MM.1S (cell line): Measurements from ENCODE around the gene RFPL3.

Experiments
- EZH2 ChIP-seq: fragments of 300-600 bp; sonication (generic); optimal IDR thresholded peaks from 2 replicates; pipeline ENCODE3; 2017; ENCODE audit warnings: low read depth, mild to moderate bottlenecking, antibody characterized with exemption, low read length, mixed read lengths
- EZH2phosphoT487 ChIP-seq: fragments of 300-600 bp; sonication (generic); IDR thresholded peaks from 2 replicates; pipeline ENCODE4 v1.6.1; 2018; ENCODE audit warnings: antibody characterized with exemption, low read length
- TF ChIP-seq, protein P1 (sequence below): fragments of 300-600 bp; sonication (generic); IDR thresholded peaks from 2 replicates; pipeline ENCODE4 v1.5.1; 2016; ENCODE audit warnings: antibody characterized with exemption, low read length, mixed read lengths

DNA sequence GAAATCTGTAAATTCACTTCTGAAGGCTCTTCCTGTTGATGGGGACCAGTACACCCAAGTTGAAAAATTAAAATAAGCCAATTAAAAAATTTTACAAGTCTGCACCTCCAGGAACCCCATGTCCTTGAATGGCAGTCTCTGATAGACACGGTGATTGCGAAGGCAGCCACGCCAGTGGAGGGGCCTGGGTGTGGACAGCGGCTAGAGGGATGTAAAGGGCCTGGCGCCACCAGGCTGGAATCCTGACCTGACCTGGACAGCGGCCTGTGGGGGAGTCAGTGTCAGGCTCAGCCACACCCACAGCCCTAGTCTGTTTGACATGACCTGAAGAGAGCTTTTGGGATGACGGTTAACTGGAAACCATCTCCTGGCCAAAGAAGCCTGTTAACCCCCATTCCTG, 49.5 kb upstream of the RFPL3 start:
- TF ChIP-seq, protein P1, sequence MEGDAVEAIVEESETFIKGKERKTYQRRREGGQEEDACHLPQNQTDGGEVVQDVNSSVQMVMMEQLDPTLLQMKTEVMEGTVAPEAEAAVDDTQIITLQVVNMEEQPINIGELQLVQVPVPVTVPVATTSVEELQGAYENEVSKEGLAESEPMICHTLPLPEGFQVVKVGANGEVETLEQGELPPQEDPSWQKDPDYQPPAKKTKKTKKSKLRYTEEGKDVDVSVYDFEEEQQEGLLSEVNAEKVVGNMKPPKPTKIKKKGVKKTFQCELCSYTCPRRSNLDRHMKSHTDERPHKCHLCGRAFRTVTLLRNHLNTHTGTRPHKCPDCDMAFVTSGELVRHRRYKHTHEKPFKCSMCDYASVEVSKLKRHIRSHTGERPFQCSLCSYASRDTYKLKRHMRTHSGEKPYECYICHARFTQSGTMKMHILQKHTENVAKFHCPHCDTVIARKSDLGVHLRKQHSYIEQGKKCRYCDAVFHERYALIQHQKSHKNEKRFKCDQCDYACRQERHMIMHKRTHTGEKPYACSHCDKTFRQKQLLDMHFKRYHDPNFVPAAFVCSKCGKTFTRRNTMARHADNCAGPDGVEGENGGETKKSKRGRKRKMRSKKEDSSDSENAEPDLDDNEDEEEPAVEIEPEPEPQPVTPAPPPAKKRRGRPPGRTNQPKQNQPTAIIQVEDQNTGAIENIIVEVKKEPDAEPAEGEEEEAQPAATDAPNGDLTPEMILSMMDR: no peak
- TF ChIP-seq EZH2 (no peak), EZH2phosphoT487 (no peak)
